Parathyroid adenoma (tissue), 2 donors: ENCODE results near the gene INTU.

Source experiments
- H2AFZ ChIP-seq: fragments of 300-600 bp; sonication (generic); one replicate; pipeline ENCODE4 v1.7.0; 2017; ENCODE audit warnings: antibody characterized with exemption, mild to moderate bottlenecking
- H3K27ac ChIP-seq: fragments of 300-600 bp; sonication (generic); one replicate; pipeline ENCODE4 v1.7.0; 2017
- H3K27me3 ChIP-seq: fragments of 300-600 bp; sonication (generic); one replicate; pipeline ENCODE4 v1.7.0; 2017; ENCODE audit warnings: low read length; ENCODE audit not compliant: control insufficient read depth, insufficient read depth
- H3K36me3 ChIP-seq: fragments of 300-600 bp; sonication (generic); one replicate; pipeline ENCODE4 v1.7.0; 2017; ENCODE audit warnings: low read length; ENCODE audit not compliant: control insufficient read depth, insufficient read depth
- H3K4me1 ChIP-seq: fragments of 300-600 bp; sonication (generic); one replicate; pipeline ENCODE4 v1.7.0; 2017; ENCODE audit warnings: control low read depth
- H3K4me2 ChIP-seq: fragments of 300-600 bp; sonication (generic); one replicate; pipeline ENCODE4 v1.7.0; 2017; ENCODE audit warnings: low read length
- H3K4me3 ChIP-seq: fragments of 300-600 bp; sonication (generic); one replicate; pipeline ENCODE4 v1.7.0; 2017; ENCODE audit warnings: low read depth, low read length
- H3K79me2 ChIP-seq: fragments of 300-600 bp; sonication (generic); one replicate; pipeline ENCODE4 v1.7.0; 2017; ENCODE audit warnings: control low read depth
- H3K9ac ChIP-seq: fragments of 300-600 bp; sonication (generic); one replicate; pipeline ENCODE4 v1.7.0; 2017; ENCODE audit warnings: mild to moderate bottlenecking
- H3K9me3 ChIP-seq: fragments of 300-600 bp; sonication (generic); one replicate; pipeline ENCODE4 v1.7.0; 2017; ENCODE audit warnings: low read length; ENCODE audit not compliant: control insufficient read depth
- CTCF ChIP-seq: fragments of 300-600 bp; sonication (generic); IDR thresholded peaks from one replicate; pipeline ENCODE4 v1.7.0; 2017; ENCODE audit warnings: antibody characterized with exemption, mild to moderate bottlenecking
- donor health status: primary hyperparathyroidism.

Gene INTU

GRCh38 chr4:127656047-127656680 lies 23.4 kb downstream of the INTU start:
- Histone ChIP-seq H3K4me2 (no peak overlapping the region), H3K27me3 (no peaks in the 10 kb centered on the region), H3K4me1 (no peaks in the 10 kb centered on the region), H3K9ac (no peak overlapping the region), H3K79me2 (no peaks in the 10 kb centered on the region), H2AFZ (no peak overlapping the region), H3K9me3 (no peaks in the 10 kb centered on the region), H3K36me3 (no peaks in the 10 kb centered on the region), H3K27ac (no peak overlapping the region), H3K4me3 (no peak overlapping the region)
- no peak for TF ChIP-seq CTCF

GRCh38 chr4:127660284-127660885 lies 27.6 kb downstream of the INTU start:
- no peaks in the 10 kb centered on the region for H3K36me3 ChIP-seq
- H3K27ac ChIP-seq: no peak overlapping the region
- no peak overlapping the region for H3K9ac ChIP-seq
- no peak overlapping the region for H3K4me2 ChIP-seq
- H2AFZ ChIP-seq: no peak overlapping the region
- H3K27me3 ChIP-seq: no peaks in the 10 kb centered on the region
- TF ChIP-seq CTCF: no peak
- H3K79me2 ChIP-seq: no peaks in the 10 kb centered on the region
- H3K9me3 ChIP-seq: no peaks in the 10 kb centered on the region
- no peaks in the 10 kb centered on the region for H3K4me1 ChIP-seq
- H3K4me3 ChIP-seq: no peak overlapping the region

DNA sequence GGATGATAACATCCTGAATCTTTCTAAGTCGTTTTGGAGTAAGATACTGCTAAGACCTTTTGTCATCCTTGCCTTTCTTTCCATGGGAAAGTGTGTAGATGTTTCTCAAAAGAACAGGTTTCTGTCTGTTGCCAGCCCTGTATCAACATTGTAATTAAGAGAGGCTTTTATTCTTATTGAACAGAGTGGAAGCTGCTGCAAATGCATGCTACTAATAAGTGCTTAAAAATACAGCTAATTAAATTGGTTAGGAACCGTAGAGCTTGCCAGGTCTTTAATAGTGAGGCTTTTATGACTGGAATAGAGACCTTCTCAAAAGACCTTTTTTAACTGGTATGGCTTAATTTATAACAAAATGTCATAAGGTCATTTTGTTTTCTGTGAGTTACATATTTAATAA lies 34.4 kb downstream of the INTU start:
- H3K79me2 ChIP-seq: no peaks in the 10 kb centered on the region
- H3K9me3 ChIP-seq: no peaks in the 10 kb centered on the region
- H3K4me2 ChIP-seq: no peak overlapping the region
- H3K36me3 ChIP-seq: no peaks in the 10 kb centered on the region
- TF ChIP-seq CTCF: no peak
- H3K27ac ChIP-seq: no peak overlapping the region
- no peak overlapping the region for H3K9ac ChIP-seq
- H3K4me3 ChIP-seq: no peak overlapping the region
- no peaks in the 10 kb centered on the region for H3K27me3 ChIP-seq
- H2AFZ ChIP-seq: no peak overlapping the region
- H3K4me1 ChIP-seq: no peaks in the 10 kb centered on the region

DNA sequence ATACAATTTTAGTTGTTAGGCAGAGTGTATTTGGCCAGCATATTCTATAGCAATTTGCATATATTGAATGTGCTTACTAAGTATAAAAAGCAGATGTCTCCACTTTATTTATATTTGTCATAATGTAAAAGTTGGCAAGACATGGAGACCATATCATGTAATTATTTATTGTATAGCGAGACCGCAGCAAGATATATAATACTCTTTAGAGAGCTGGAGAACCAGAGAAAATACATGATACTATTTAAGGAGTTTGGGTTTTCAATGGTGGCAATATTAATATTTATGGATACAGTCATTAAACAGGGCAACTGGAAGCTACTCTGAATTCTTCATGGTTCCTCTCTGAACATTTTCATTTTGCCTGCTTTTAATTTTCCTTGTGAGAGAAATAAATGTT lies 35.0 kb downstream of the INTU start:
- Histone ChIP-seq H3K36me3 (no peaks in the 10 kb centered on the region), H3K27me3 (no peaks in the 10 kb centered on the region), H2AFZ (no peak overlapping the region), H3K79me2 (no peaks in the 10 kb centered on the region), H3K9me3 (no peaks in the 10 kb centered on the region), H3K27ac (no peak overlapping the region), H3K4me3 (no peak overlapping the region), H3K4me1 (no peaks in the 10 kb centered on the region), H3K4me2 (no peak overlapping the region), H3K9ac (no peak overlapping the region)
- no peak for TF ChIP-seq CTCF

- Histone ChIP-seq H3K4me2 (no peak overlapping the region), H3K27me3 (no peaks in the 10 kb centered on the region), H3K4me3 (no peak overlapping the region), H3K4me1 (no peaks in the 10 kb centered on the region), H3K79me2 (no peaks in the 10 kb centered on the region), H2AFZ (no peak overlapping the region), H3K9me3 (no peaks in the 10 kb centered on the region), H3K36me3 (no peaks in the 10 kb centered on the region), H3K9ac (no peak overlapping the region), H3K27ac (no peak overlapping the region)
- TF ChIP-seq CTCF: no peak
These were observed 36.0 kb downstream of the INTU start for GRCh38 chr4:127668770-127669169.
